Gastroesophageal sphincter (tissue), 3 donors: ENCODE measurements around the gene PRXL2A.

Experiments used
- CTCF ChIP-seq, 4 experiments: fragments of 200-600 bp in 2 of 4; fragments of 450-650 bp in 2 of 4; sonication (generic) in 1 of 4; IDR thresholded peaks; one replicate each; pipeline ENCODE4 v1.5.1; 2017 to 2019; ENCODE audit warnings: antibody characterized with exemption in 4 of 4, mild to moderate bottlenecking in 2 of 4, moderate library complexity in 2 of 4
- EP300 ChIP-seq: sonication (generic); formaldehyde crosslinking; IDR thresholded peaks from one replicate; pipeline ENCODE4 v1.6.1; 2017; ENCODE audit warnings: antibody characterized with exemption, mild to moderate bottlenecking
- POLR2A ChIP-seq, 2 donors: fragments of 450-650 bp; IDR thresholded peaks; one replicate each; pipeline ENCODE4 v1.6.1; 2017; ENCODE audit warnings: antibody characterized with exemption in 2 of 2, mild to moderate bottlenecking in 2 of 2, moderate library complexity in 1 of 2
- POLR2AphosphoS5 ChIP-seq: sonication (generic); formaldehyde crosslinking; IDR thresholded peaks from one replicate; pipeline ENCODE4 v1.6.1; 2017; ENCODE audit warnings: antibody characterized with exemption

- no peak for TF ChIP-seq EP300
- no peak for TF ChIP-seq CTCF (IDR thresholded peaks at IDR 0.05)
- TF ChIP-seq POLR2AphosphoS5, result no peak
- no peak for TF ChIP-seq POLR2A (IDR thresholded peaks at IDR 0.05)
Observed at GRCh38 chr10:80485946-80486764, 77.8 kb downstream of the PRXL2A start.
